T follicular helper cell (primary cell): ENCODE results near the gene KMT5C.

ENCODE experiments used
- DNase-seq: peaks from one replicate; pipeline ENCODE4 v3.0.0-alpha.2; 2020; ENCODE audit warnings: low read depth

The KMT5C gene

GRCh38 chr19:55386493-55386971 is 46.9 kb downstream of the KMT5C start:
- DNase-seq, result no peak

DNA sequence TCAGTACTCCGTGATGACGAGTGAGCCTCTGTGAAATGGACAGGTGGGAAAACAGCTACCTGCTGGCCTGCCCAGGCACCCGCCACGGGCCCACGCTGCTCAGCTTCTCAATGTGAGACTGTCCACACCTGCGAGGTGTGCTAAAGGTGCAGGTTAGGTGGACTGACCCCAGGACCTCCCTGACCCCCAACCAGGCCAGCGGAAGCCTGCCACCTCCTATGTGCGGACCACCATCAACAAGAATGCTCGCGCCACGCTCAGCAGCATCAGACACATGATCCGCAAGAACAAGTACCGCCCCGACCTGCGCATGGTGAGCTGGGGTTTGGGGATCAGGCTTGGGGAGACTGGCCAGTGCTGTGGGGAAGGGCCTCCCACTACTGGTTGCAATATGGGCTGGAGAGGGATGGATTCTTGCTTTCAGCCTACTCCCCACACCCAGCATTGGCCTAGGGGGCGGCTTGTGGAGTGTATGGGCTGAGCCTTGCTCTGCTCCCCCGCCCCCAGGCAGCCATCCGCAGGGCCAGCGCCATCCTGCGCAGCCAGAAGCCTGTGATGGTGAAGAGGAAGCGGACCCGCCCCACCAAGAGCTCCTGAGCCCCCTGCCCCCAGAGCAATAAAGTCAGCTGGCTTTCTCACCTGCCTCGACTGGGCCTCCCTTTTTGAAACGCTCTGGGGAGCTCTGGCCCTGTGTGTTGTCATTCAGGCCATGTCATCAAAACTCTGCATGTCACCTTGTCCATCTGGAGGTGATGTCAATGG is 48.2 kb downstream of the KMT5C start:
- no peak for DNase-seq

GRCh38 chr19:55389386-55390317 is 50.0 kb downstream of the KMT5C start:
- no peak for DNase-seq

- DNase-seq, result no peak
These were observed 50.8 kb downstream of the KMT5C start for GRCh38 chr19:55390461-55390880.

DNA sequence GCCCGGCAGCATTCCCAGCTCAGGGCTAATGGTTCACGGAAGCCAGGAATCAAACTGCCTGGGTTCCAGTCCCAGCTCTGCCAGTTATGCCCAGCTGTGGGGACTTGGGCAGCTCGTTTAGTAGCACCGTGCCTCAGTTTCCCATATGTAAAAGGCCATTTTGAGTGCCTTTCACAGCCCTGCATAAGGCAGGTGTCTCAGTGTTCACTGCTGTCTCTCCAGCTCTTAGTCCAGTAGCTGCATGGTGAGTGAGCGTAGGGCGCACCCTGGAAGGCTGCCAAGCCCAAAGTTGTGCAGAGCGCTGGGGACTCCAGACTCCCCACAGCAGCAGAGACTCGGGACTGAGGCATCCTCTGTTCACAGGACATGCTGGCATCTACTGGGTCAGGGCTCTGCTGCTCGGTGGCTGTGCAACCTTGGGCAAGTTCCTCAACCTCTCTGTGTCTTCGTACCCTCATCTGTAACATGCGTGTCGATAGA is 51.6 kb downstream of the KMT5C start:
- DNase-seq, result no peak

GRCh38 chr19:55391702-55392615 is 52.3 kb downstream of the KMT5C start:
- DNase-seq, result no peak

GRCh38 chr19:55392820-55393761 is 53.4 kb downstream of the KMT5C start:
- no peak for DNase-seq
